ENCODE results near the gene CHN2.

The CHN2 gene

DNA sequence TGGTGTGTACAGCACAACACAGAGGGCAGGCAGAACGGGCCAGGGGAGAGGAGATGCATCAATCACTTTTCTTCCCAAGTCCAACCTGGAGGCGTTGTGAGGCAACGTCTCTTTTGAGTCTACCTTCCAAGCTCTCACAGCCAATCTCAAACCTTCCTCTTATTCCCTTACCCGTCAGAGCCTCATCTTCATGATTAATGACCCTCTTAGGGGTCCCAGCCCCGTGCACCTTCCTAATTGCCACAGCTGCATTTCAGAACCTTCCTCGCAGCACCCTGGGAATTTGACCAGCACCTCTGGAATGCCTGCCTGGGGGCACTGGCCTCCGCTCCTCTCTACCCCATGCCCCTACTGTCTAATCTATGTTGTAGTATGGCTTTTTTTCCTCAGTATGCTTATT lies 199.7 kb downstream of the CHN2 start:
- no peak for DNase-seq (ENCODE audit: low read depth in 2 of 2)

GRCh38 chr7:29396563-29396962 lies 202.0 kb downstream of the CHN2 start:
- no peak for DNase-seq (ENCODE audit: low read depth in 2 of 2)

DNA sequence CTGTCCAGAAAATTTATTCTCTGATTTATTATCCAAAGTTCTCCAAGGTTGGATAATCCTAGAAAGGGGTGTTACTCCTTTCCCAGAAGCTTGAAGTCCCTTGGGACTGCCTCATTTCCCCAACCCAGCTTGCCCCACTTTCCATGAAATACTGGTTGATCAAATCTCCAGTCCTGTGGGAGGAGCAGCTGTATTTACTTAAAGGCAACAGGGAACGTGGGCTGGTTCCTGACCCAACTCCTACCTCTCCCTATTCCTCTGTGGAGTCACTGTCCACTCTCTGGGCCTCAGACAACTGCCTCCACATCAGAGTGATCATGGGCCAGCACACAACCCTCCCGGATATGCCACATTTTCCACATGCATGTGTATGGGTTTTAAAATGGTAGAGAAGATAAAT lies 202.8 kb downstream of the CHN2 start:
- DNase-seq (ENCODE audit: low read depth in 2 of 2): no peak

GRCh38 chr7:29398011-29398410 lies 203.4 kb downstream of the CHN2 start:
- no peak for DNase-seq (ENCODE audit: low read depth in 2 of 2)

- no peak for DNase-seq (ENCODE audit: low read depth in 2 of 2)
Observed at GRCh38 chr7:29400437-29400836, 205.9 kb downstream of the CHN2 start.

DNA sequence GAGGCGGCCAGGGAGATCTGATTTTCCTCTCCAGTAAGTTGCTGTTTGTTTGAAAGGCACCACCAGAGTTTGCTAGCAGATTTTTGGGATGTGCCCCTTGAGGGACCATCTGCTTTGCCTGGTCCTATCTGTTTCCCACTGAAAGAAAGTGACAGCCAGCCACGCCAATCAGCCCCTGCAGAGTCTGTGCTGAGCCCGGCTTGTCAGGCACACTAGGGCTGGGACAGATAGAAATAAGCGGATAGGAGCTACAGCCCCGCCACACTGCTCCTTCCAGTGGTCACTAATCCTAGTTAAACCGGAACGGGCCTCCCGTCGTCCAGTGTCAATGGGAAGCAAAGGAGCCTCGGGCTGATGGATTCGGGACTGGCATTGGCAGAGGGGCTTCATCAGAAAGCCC lies 207.2 kb downstream of the CHN2 start:
- no peak for DNase-seq (ENCODE audit: low read depth in 2 of 2)

DNA sequence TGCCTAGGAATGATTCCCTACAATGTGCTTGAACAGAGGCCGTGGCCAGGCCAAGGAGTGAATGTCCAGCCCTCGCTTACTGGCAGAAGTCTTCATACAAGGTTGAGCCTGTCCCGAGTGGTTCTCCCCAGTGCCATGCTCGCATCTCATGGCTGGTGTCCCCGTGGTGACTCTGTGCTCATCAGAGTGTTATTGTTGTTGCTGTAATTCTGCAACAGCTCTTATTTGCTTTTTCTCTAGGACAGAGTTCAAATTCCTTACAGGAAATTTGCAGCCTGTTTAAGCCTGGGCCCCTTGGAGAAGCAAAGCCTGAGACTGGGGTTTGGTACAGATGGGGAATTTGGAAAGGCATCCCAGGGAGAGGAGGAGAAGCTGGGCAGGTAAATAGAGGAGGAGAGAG lies 211.3 kb downstream of the CHN2 start:
- no peak for DNase-seq (ENCODE audit: low read depth in 2 of 2)

GRCh38 chr7:29406366-29406765 lies 211.8 kb downstream of the CHN2 start:
- no peak for DNase-seq (ENCODE audit: low read depth in 2 of 2)

DNA sequence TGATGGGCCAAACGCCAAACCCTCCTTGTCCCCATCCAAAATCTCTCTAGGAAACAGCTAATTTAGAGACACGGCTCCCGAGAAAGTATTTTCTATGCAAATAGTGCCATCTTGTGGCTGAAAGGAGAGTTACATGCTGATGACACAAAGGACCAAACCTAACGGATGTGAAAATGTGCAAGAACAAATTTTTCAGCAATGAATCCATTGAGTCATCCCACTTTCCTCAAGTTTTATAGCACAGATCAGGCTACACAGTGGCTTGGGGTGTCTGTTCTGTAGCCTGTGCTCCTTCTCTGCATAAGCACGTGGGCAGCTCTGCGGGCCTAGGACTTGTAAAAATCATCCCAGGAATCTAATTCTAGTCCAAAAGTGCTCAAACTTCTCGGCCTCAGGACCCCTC lies 214.3 kb downstream of the CHN2 start:
- DNase-seq (ENCODE audit: low read depth in 2 of 2): peak in 1 of 2 donors; percentile 21

- DNase-seq (ENCODE audit: low read depth in 2 of 2): no peak
Observed at GRCh38 chr7:29410996-29411395, 216.4 kb downstream of the CHN2 start.

DNA sequence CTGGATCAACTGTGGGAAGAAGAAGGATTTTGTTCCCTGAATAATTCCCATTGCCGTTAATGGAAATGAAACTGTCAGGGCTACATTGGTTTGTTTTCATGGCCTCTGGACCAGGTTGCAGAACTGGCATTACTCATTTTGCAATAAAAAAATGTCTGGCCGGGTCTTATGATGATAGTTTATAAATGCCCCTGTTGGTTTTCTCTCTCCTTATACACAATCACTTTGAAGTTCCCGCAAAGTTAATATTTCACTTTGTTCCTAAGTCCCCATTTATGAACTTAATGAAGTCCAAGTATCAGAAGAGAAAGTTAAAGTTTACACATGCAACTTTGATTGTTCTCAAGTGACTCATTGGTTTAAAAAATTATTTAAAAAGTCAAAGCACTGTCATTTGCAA lies 218.3 kb downstream of the CHN2 start:
- no peak for DNase-seq (ENCODE audit: low read depth in 2 of 2)

- no peak for DNase-seq (ENCODE audit: low read depth in 2 of 2)
Observed at GRCh38 chr7:29413626-29414136, 219.1 kb downstream of the CHN2 start.

GRCh38 chr7:29414216-29414615 lies 219.6 kb downstream of the CHN2 start:
- DNase-seq (ENCODE audit: low read depth in 2 of 2): no peak

- no peak for DNase-seq (ENCODE audit: low read depth in 2 of 2)
Observed at GRCh38 chr7:29415215-29415614, 220.6 kb downstream of the CHN2 start.

DNA sequence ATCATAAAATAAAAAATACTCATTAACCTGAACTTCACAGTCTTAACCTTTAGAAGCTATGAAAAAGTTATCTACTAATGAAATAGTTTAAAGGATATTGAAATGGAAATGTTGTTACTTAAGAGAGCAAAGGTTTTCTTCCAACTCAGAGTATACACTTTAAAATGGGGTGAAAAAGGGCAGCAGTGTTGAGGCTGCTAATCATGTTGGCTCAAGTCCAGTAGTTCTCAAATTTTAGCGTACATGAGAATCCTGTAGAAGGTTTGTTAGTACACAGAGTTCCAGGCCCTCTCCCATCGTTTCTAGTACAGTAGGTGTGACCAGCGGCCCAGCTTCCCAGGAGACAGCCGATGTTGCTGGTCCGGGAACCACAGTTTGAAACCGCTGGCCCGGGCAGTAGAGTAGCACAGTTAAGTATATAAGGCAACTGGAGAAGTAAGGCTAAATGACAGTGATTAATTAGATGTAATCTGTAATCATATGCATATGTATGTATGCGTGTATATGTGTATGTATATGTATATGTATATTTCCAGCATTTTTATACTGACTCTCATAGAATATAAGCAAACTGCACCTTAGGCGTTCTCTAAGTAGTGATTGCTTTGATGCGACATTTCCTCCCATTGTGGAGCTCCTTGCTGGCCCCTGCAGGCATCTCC lies 221.8 kb downstream of the CHN2 start:
- DNase-seq (ENCODE audit: low read depth in 2 of 2): no peak

- DNase-seq (ENCODE audit: low read depth in 2 of 2): no peak
Observed at GRCh38 chr7:29416938-29417305, 222.3 kb downstream of the CHN2 start.

- no peak for DNase-seq (ENCODE audit: low read depth in 2 of 2)
Observed at GRCh38 chr7:29418056-29418455, 223.5 kb downstream of the CHN2 start.

DNA sequence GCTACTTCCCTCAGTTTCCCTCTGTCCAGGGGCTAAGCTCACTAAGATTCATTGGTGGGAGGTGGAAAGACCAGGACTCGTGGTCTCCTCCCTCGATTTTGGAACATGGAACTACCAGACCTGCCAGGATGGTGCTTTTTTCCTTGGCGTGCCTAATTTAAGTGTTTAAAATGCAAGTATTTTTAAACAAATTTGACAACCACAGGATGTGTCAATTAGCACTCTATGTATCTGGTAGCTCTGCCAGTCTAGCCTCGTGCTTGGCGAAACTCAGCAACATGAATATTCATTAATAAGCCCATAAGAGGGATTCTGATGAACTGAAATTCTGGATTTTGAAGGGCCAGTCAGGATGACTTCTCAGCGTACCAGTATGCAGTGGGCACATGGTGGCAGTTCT lies 224.1 kb downstream of the CHN2 start:
- no peak for DNase-seq (ENCODE audit: low read depth in 2 of 2)

- DNase-seq (ENCODE audit: low read depth in 2 of 2): no peak
Observed at GRCh38 chr7:29420011-29420410, 225.4 kb downstream of the CHN2 start.

DNA sequence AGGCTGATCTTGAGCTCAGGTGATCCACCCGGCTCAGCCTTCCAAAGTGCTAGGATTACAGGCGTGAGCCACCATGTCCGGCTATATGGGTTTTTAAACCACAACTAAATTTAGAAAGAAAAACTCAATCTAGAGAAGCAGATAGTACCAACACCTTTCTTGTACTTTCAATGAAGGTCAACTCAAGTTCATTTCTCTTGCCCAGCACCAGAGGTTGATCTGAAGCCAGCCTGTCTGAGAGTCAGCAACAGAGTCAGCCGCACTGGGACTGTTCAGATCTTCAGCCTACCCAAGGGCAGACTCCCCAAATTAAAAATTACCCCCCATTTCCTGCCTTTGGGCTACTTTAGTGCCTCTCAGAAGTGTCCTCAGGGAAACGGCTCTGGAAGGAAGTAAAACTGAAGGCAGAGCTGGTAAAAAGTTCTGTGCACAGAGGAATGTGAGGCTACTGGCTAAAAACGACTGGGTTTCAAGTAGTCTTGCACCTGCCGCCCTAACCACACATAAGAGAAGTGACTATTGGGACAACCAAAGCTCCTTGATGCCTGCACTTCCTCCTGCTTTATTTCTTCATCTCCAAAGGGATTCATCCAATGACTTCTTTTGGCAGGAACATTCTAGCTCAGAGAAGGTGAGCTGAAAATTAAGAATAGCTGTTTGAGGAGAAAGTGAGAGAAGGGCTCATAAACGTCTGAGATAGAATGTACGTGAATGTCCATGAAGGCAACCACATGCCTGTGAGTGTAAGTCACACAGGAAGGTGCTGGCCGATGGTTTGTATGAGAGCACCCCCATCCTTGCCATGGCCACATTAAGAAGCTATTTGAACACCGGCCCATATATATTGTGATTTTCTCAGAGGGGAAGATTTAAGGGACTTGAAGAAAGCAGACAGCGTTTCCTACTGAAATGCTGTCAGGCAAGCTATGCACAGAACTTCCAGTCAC lies 226.7 kb downstream of the CHN2 start:
- DNase-seq (ENCODE audit: low read depth in 2 of 2): no peak

DNA sequence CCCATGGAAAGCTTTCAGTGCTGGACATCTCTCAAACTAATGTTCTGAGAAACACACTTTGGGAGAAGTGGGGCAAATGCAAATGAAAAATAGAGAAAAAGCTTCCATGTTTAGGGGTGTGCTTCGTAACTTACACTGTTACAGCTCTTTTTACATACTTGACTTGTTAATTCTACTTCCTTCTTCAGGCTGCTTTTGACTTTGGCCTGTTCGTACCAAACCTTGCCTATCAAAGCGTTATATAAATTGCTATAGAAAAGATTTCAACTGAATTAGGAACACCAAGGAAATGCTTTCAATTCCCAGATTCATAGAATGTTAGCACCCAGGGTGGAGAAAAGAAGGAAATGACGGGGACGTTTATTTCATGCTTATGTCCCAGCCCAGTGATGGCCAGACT lies 228.3 kb downstream of the CHN2 start:
- DNase-seq (ENCODE audit: low read depth in 2 of 2): no peak

- DNase-seq (ENCODE audit: low read depth in 2 of 2): no peak
Observed at GRCh38 chr7:29424295-29424983, 229.9 kb downstream of the CHN2 start.

- DNase-seq (ENCODE audit: low read depth in 2 of 2): no peak
Observed at GRCh38 chr7:29424984-29425309, 230.4 kb downstream of the CHN2 start.
